Measurements from ENCODE around the gene SCAMP5. TPM values are rescaled to one million over a fixed set of nuclear protein-coding genes. Genes with fewer than 3 reads are reported as not detected.

SCAMP5 gene
- polyA plus RNA-seq, 1 donor (not counting 4 experiments of a cell fraction or from before 2014, with no cell fraction given): 1.9 TPM

DNA sequence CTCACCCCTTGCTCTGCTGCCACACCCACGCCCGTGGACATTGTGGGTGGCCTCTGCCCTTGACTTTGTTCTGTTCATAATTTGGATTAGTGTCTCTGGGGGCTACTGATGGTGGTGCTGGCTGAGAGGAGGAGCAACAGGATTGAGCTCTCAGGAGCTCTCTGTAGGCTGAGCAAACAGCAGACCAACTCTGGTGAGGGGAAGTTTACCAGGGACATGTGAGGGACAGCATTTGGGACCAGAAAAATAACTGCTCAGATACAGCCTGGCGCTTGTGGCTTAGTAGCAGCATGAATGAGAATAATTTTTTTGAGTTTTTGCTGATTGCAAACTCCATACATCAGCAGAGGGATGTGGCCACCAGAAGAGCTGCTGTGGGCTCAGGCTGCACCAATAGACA lies 42.9 kb downstream of the SCAMP5 start:
- Histone ChIP-seq H3K9me1 (ENCODE audit: control insufficient read depth, extremely low read depth, insufficient read depth, low read length) (no peaks in the 10 kb centered on the region), H3K36me3 (ENCODE audit: control insufficient read depth in 2 of 2, extremely low read depth in 1 of 2, insufficient read depth in 2 of 2, low read length in 2 of 2) (peaks cover 0 to 5% of the 10 kb centered on the region in 2 experiments), H4K20me1 (ENCODE audit: control insufficient read depth, extremely low read depth, insufficient read depth, low read length) (no peaks in the 10 kb centered on the region), H3K4me2 (ENCODE audit: control insufficient read depth, extremely low read depth, insufficient read depth, low read depth, low read length) (no peak overlapping the region), H3K4me3 (ENCODE audit: control insufficient read depth in 2 of 3, extremely low read depth in 1 of 3, insufficient read depth in 2 of 3, low read depth in 1 of 3, low read length in 3 of 3) (no peak overlapping the region), H3K9ac (ENCODE audit: control insufficient read depth, extremely low read depth, insufficient read depth, low read length) (no peak overlapping the region), H3K4me1 (ENCODE audit: control insufficient read depth, extremely low read depth, insufficient read depth, low read length) (peaks cover 20% of the 10 kb centered on the region), H3K27ac (ENCODE audit: control insufficient read depth, insufficient read depth, low read length) (no peak overlapping the region), H3K79me2 (ENCODE audit: control insufficient read depth, insufficient read depth, low read length) (no peaks in the 10 kb centered on the region), H2AFZ (ENCODE audit: control insufficient read depth, low read length) (no peak overlapping the region), H3K9me3 (ENCODE audit: control insufficient read depth, low read depth, low read length) (no peaks in the 10 kb centered on the region), H3K27me3 (ENCODE audit: control insufficient read depth, extremely low read depth, insufficient read depth, low read length) (no peaks in the 10 kb centered on the region)
- TF ChIP-seq EZH2 (IDR thresholded peaks at IDR 0.05; ENCODE audit: low read length): no peak
- TF ChIP-seq, protein P1, sequence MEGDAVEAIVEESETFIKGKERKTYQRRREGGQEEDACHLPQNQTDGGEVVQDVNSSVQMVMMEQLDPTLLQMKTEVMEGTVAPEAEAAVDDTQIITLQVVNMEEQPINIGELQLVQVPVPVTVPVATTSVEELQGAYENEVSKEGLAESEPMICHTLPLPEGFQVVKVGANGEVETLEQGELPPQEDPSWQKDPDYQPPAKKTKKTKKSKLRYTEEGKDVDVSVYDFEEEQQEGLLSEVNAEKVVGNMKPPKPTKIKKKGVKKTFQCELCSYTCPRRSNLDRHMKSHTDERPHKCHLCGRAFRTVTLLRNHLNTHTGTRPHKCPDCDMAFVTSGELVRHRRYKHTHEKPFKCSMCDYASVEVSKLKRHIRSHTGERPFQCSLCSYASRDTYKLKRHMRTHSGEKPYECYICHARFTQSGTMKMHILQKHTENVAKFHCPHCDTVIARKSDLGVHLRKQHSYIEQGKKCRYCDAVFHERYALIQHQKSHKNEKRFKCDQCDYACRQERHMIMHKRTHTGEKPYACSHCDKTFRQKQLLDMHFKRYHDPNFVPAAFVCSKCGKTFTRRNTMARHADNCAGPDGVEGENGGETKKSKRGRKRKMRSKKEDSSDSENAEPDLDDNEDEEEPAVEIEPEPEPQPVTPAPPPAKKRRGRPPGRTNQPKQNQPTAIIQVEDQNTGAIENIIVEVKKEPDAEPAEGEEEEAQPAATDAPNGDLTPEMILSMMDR (optimal IDR thresholded peaks at IDR 0.05 in 1 of 3, IDR thresholded peaks at IDR 0.05 in 1 of 3, conservative IDR thresholded peaks at IDR 0.05 in 1 of 3; ENCODE audit: extremely low read depth in 1 of 3, insufficient read depth in 2 of 3, low read length in 3 of 3): no peak
- DNase-seq (ENCODE audit: low read depth, low spot score) (no peak), FAIRE-seq (no peak)
- dilution Hi-C loops (cut with MboI; ENCODE audit: extremely low pct_ligation_motif_present, low sequenced_read_pairs): no loop called here

DNA sequence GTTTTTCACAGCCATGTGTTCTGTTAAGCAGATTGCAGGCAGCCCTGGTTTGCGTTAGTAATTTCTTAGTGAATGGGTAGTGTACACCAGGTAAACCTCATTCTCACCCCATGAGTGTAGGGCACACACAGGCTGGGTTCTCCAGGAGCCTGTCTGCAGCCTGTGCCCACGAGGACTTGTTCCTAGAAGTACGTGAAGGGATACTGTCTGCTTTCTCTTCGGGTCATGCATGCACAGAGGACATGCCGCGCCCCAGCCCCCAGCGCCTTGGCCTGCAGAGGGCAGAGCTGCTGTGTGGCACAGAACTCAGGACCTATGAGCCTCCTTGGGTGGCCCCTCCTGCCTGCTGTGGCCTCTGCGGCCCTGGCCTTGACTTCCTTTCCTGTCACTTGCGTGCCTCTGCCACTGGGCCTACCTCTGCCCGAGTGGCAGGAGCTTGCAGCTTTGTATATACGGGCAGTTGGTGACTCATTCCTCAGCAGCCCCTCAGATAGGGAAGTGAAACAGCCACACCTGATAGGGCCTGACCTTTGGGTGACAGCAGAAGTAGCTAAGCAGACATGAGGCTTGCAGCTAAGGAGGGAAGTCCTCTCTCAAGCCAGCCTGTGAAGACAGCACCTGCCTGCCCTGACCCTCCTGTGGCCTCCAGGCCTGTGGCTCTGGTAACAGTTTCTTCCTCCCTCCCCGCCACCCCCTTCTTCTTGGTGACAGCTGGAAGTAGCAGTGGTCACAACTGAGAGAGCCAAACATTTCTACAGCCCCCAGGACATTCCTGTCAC lies 47.6 kb downstream of the SCAMP5 start:
- Histone ChIP-seq H3K4me1 (ENCODE audit: control insufficient read depth, extremely low read depth, insufficient read depth, low read length) (peaks cover 2% of the 10 kb centered on the region), H4K20me1 (ENCODE audit: control insufficient read depth, extremely low read depth, insufficient read depth, low read length) (no peaks in the 10 kb centered on the region), H3K9ac (ENCODE audit: control insufficient read depth, extremely low read depth, insufficient read depth, low read length) (no peak overlapping the region), H3K9me3 (ENCODE audit: control insufficient read depth, low read depth, low read length) (no peaks in the 10 kb centered on the region), H3K36me3 (ENCODE audit: control insufficient read depth in 2 of 2, extremely low read depth in 1 of 2, insufficient read depth in 2 of 2, low read length in 2 of 2) (peaks cover 3 to 9% of the 10 kb centered on the region in 2 experiments), H3K79me2 (ENCODE audit: control insufficient read depth, insufficient read depth, low read length) (no peaks in the 10 kb centered on the region), H2AFZ (ENCODE audit: control insufficient read depth, low read length) (no peak overlapping the region), H3K9me1 (ENCODE audit: control insufficient read depth, extremely low read depth, insufficient read depth, low read length) (no peaks in the 10 kb centered on the region), H3K27me3 (ENCODE audit: control insufficient read depth, extremely low read depth, insufficient read depth, low read length) (no peaks in the 10 kb centered on the region), H3K4me3 (ENCODE audit: control insufficient read depth in 2 of 3, extremely low read depth in 1 of 3, insufficient read depth in 2 of 3, low read depth in 1 of 3, low read length in 3 of 3) (no peak overlapping the region), H3K4me2 (ENCODE audit: control insufficient read depth, extremely low read depth, insufficient read depth, low read depth, low read length) (no peak overlapping the region), H3K27ac (ENCODE audit: control insufficient read depth, insufficient read depth, low read length) (no peak overlapping the region)
- FAIRE-seq (no peak), DNase-seq (ENCODE audit: low read depth, low spot score) (no peak)
- dilution Hi-C loops (cut with MboI; ENCODE audit: extremely low pct_ligation_motif_present, low sequenced_read_pairs): no loop called here
- TF ChIP-seq, protein P1 (optimal IDR thresholded peaks at IDR 0.05 in 1 of 3, IDR thresholded peaks at IDR 0.05 in 1 of 3, conservative IDR thresholded peaks at IDR 0.05 in 1 of 3; ENCODE audit: extremely low read depth in 1 of 3, insufficient read depth in 2 of 3, low read length in 3 of 3): peak; percentile 12 to 57 (median 25)
- TF ChIP-seq EZH2 (IDR thresholded peaks at IDR 0.05; ENCODE audit: low read length): no peak

All from keratinocyte (primary cell).